SK-N-SH treated with all-trans-retinoic acid at 6 μM for 48 hours (cell line): ENCODE measurements around the gene OPN4.

Experiments used
- ATAC-seq: fragments of 200-7000 bp; cut with Tn5 transposase; 3 replicates; pipeline ENCODE4 v1.9.1; 2020; ENCODE audit warnings: mild to moderate bottlenecking, moderate library complexity
- BACH2 ChIP-seq: fragments of 250-450 bp; sonication (Bioruptor Pico); IDR thresholded peaks from 2 replicates; pipeline ENCODE4 v1.9.0; 2021; ENCODE audit warnings: mild to moderate bottlenecking, borderline replicate concordance
- CSDC2 ChIP-seq: fragments of 250-450 bp; sonication (Bioruptor Pico); IDR thresholded peaks from 2 replicates; pipeline ENCODE4 v1.5.0; 2020; ENCODE audit warnings: mild to moderate bottlenecking, moderate library complexity
- ESRRG ChIP-seq: fragments of 250-450 bp; sonication (Bioruptor Pico); IDR thresholded peaks from 2 replicates; pipeline ENCODE4 v1.6.1; 2021; ENCODE audit warnings: mild to moderate bottlenecking
- GLIS3 ChIP-seq: fragments of 250-450 bp; sonication (Bioruptor Pico); IDR thresholded peaks from 2 replicates; pipeline ENCODE4 v1.5.0; 2020; ENCODE audit warnings: mild to moderate bottlenecking, moderate library complexity
- OSR1 ChIP-seq: fragments of 250-450 bp; sonication (Bioruptor Pico); IDR thresholded peaks from 2 replicates; pipeline ENCODE4 v1.8.0; 2022; ENCODE audit warnings: moderate library complexity, mild to moderate bottlenecking, inconsistent platforms
- PPARA ChIP-seq: fragments of 250-450 bp; sonication (Bioruptor Pico); IDR thresholded peaks from 2 replicates; pipeline ENCODE4 v1.5.0; 2020; ENCODE audit warnings: mild to moderate bottlenecking, borderline replicate concordance
- RARB ChIP-seq: fragments of 250-450 bp; sonication (Bioruptor Pico); IDR thresholded peaks from 2 replicates; pipeline ENCODE4 v1.8.0; 2021; ENCODE audit warnings: mild to moderate bottlenecking, moderate library complexity
- SNAI2 ChIP-seq: fragments of 250-450 bp; sonication (Bioruptor Pico); IDR thresholded peaks from 2 replicates; pipeline ENCODE4 v1.5.0; 2020; ENCODE audit warnings: mild to moderate bottlenecking, moderate library complexity
- TCF4 ChIP-seq: fragments of 250-450 bp; sonication (Bioruptor Pico); IDR thresholded peaks from 2 replicates; pipeline ENCODE4 v1.8.0; 2021; ENCODE audit warnings: mild to moderate bottlenecking, moderate library complexity, borderline replicate concordance
- TOX ChIP-seq: fragments of 250-450 bp; sonication (Bioruptor Pico); IDR thresholded peaks from 2 replicates; pipeline ENCODE4 v1.8.0; 2021; ENCODE audit warnings: mild to moderate bottlenecking, moderate library complexity, borderline replicate concordance
- ZC3H10 ChIP-seq: fragments of 250-450 bp; sonication (Bioruptor Pico); IDR thresholded peaks from 2 replicates; pipeline ENCODE4 v1.5.1; 2021; ENCODE audit warnings: mild to moderate bottlenecking, moderate library complexity
- ZFP3 ChIP-seq: fragments of 250-450 bp; sonication (Bioruptor Pico); IDR thresholded peaks from 2 replicates; pipeline ENCODE4 v1.5.0; 2020; ENCODE audit warnings: mild to moderate bottlenecking, moderate library complexity
- ZFP30 ChIP-seq: fragments of 450-650 bp; formaldehyde crosslinking; IDR thresholded peaks from 2 replicates; pipeline ENCODE4 v1.5.0; 2022; ENCODE audit warnings: mild to moderate bottlenecking, moderate library complexity
- ZNF565 ChIP-seq: fragments of 450-650 bp; formaldehyde crosslinking; conservative IDR thresholded peaks from 2 replicates; pipeline ENCODE4 v1.5.0; 2020; ENCODE audit warnings: low read depth, mild to moderate bottlenecking, moderate library complexity
- ZNF70 ChIP-seq: fragments of 450-650 bp; formaldehyde crosslinking; IDR thresholded peaks from 2 replicates; pipeline ENCODE4 v1.5.0; 2020; ENCODE audit warnings: mild to moderate bottlenecking, moderate library complexity
- ZNF8 ChIP-seq: fragments of 450-650 bp; formaldehyde crosslinking; IDR thresholded peaks from 2 replicates; pipeline ENCODE4 v1.5.0; 2020; ENCODE audit warnings: mild to moderate bottlenecking, moderate library complexity
- TF ChIP-seq, protein P1 (sequence below): fragments of 250-450 bp; sonication (Bioruptor Pico); IDR thresholded peaks from 2 replicates; pipeline ENCODE4 v1.5.0; 2020; ENCODE audit warnings: mild to moderate bottlenecking, moderate library complexity
- TF ChIP-seq, protein P2 (sequence below): fragments of 250-450 bp; sonication (Bioruptor Pico); IDR thresholded peaks from 2 replicates; pipeline ENCODE4 v1.8.0; 2021; ENCODE audit warnings: low read depth, mild to moderate bottlenecking, moderate library complexity, borderline replicate concordance
- TF ChIP-seq, protein P3 (sequence below): fragments of 250-450 bp; sonication (Bioruptor Pico); IDR thresholded peaks from 2 replicates; pipeline ENCODE4 v1.5.1; 2021; ENCODE audit warnings: mild to moderate bottlenecking, moderate library complexity
- TF ChIP-seq, protein P4 (sequence below): fragments of 250-450 bp; sonication (Bioruptor Pico); IDR thresholded peaks from 2 replicates; pipeline ENCODE4 v1.8.0; 2020; ENCODE audit warnings: mild to moderate bottlenecking, moderate library complexity, borderline replicate concordance
- TF ChIP-seq, protein P5 (sequence below): fragments of 250-450 bp; sonication (Bioruptor Pico); IDR thresholded peaks from 2 replicates; pipeline ENCODE4 v1.5.1; 2020; ENCODE audit warnings: low read depth, mild to moderate bottlenecking, moderate library complexity

OPN4 gene

DNA sequence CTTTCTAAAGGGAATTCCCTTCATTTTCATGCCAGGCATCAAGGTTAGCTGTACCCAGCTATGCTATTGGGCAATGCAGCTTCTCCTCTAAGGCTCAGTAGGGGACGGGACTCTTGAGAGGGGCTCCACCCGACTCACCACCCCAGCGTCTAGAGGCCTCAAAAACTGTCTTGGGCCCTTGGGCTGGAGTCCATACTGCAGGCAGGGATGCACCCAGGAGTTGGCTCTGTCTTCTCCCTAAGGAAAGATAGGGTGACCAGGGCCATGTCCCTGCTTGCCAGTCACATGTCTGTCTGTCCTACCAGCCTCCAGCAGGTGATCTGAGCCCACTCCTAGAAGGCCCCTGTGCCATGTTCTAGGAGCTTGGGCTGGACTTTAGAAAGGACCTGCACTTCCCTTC, 1.2 kb downstream of the OPN4 start:
- ATAC-seq, result no peak
- TF ChIP-seq BACH2 (CRISPR knock-in tag) (no peak), ZNF565 (CRISPR knock-in tag) (no peak), TCF4 (CRISPR knock-in tag) (no peak), OSR1 (CRISPR knock-in tag) (no peak), CSDC2 (CRISPR knock-in tag) (no peak), RARB (no peak), ZFP3 (CRISPR knock-in tag) (no peak), PPARA (CRISPR knock-in tag) (no peak), ZNF8 (CRISPR knock-in tag) (no peak), ESRRG (CRISPR knock-in tag) (no peak), TOX (CRISPR knock-in tag) (no peak), SNAI2 (CRISPR knock-in tag) (no peak), ZNF70 (CRISPR knock-in tag) (no peak), ZC3H10 (CRISPR knock-in tag) (no peak), ZFP30 (CRISPR knock-in tag) (no peak)
- TF ChIP-seq, protein P1, sequence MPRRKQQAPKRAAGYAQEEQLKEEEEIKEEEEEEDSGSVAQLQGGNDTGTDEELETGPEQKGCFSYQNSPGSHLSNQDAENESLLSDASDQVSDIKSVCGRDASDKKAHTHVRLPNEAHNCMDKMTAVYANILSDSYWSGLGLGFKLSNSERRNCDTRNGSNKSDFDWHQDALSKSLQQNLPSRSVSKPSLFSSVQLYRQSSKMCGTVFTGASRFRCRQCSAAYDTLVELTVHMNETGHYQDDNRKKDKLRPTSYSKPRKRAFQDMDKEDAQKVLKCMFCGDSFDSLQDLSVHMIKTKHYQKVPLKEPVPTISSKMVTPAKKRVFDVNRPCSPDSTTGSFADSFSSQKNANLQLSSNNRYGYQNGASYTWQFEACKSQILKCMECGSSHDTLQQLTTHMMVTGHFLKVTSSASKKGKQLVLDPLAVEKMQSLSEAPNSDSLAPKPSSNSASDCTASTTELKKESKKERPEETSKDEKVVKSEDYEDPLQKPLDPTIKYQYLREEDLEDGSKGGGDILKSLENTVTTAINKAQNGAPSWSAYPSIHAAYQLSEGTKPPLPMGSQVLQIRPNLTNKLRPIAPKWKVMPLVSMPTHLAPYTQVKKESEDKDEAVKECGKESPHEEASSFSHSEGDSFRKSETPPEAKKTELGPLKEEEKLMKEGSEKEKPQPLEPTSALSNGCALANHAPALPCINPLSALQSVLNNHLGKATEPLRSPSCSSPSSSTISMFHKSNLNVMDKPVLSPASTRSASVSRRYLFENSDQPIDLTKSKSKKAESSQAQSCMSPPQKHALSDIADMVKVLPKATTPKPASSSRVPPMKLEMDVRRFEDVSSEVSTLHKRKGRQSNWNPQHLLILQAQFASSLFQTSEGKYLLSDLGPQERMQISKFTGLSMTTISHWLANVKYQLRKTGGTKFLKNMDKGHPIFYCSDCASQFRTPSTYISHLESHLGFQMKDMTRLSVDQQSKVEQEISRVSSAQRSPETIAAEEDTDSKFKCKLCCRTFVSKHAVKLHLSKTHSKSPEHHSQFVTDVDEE (CRISPR knock-in tag), result no peak
- TF ChIP-seq, protein P2, sequence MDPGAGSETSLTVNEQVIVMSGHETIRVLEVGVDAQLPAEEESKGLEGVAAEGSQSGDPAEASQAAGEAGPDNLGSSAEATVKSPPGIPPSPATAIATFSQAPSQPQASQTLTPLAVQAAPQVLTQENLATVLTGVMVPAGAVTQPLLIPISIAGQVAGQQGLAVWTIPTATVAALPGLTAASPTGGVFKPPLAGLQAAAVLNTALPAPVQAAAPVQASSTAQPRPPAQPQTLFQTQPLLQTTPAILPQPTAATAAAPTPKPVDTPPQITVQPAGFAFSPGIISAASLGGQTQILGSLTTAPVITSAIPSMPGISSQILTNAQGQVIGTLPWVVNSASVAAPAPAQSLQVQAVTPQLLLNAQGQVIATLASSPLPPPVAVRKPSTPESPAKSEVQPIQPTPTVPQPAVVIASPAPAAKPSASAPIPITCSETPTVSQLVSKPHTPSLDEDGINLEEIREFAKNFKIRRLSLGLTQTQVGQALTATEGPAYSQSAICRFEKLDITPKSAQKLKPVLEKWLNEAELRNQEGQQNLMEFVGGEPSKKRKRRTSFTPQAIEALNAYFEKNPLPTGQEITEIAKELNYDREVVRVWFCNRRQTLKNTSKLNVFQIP (CRISPR knock-in tag), result no peak
- TF ChIP-seq, protein P3, sequence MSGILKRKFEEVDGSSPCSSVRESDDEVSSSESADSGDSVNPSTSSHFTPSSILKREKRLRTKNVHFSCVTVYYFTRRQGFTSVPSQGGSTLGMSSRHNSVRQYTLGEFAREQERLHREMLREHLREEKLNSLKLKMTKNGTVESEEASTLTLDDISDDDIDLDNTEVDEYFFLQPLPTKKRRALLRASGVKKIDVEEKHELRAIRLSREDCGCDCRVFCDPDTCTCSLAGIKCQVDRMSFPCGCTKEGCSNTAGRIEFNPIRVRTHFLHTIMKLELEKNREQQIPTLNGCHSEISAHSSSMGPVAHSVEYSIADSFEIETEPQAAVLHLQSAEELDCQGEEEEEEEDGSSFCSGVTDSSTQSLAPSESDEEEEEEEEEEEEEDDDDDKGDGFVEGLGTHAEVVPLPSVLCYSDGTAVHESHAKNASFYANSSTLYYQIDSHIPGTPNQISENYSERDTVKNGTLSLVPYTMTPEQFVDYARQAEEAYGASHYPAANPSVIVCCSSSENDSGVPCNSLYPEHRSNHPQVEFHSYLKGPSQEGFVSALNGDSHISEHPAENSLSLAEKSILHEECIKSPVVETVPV (CRISPR knock-in tag), result no peak
- TF ChIP-seq, protein P4, sequence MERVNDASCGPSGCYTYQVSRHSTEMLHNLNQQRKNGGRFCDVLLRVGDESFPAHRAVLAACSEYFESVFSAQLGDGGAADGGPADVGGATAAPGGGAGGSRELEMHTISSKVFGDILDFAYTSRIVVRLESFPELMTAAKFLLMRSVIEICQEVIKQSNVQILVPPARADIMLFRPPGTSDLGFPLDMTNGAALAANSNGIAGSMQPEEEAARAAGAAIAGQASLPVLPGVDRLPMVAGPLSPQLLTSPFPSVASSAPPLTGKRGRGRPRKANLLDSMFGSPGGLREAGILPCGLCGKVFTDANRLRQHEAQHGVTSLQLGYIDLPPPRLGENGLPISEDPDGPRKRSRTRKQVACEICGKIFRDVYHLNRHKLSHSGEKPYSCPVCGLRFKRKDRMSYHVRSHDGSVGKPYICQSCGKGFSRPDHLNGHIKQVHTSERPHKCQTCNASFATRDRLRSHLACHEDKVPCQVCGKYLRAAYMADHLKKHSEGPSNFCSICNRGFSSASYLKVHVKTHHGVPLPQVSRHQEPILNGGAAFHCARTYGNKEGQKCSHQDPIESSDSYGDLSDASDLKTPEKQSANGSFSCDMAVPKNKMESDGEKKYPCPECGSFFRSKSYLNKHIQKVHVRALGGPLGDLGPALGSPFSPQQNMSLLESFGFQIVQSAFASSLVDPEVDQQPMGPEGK, result no peak
- TF ChIP-seq, protein P5, sequence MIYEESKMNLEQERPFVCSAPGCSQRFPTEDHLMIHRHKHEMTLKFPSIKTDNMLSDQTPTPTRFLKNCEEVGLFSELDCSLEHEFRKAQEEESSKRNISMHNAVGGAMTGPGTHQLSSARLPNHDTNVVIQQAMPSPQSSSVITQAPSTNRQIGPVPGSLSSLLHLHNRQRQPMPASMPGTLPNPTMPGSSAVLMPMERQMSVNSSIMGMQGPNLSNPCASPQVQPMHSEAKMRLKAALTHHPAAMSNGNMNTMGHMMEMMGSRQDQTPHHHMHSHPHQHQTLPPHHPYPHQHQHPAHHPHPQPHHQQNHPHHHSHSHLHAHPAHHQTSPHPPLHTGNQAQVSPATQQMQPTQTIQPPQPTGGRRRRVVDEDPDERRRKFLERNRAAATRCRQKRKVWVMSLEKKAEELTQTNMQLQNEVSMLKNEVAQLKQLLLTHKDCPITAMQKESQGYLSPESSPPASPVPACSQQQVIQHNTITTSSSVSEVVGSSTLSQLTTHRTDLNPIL (CRISPR knock-in tag), result no peak

DNA sequence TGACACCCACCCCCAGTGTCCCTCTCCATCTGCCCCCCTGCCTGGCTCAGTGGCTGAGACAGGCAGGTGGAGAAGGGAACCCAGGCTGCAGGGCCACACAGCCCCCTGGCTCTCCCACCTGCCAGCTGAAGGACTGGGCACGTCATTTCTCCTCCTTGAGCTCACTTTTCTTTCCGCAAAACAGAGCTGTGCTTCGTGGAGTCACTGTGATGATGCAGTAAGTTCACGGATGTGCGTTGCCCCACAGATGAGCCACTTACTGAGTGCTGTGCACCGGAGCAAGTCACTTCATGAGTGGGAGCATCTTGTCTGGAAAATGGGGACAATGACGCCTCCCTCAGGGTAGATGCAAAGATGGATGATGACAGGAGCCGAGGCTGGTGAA, 2.7 kb downstream of the OPN4 start:
- no peak for ATAC-seq
- TF ChIP-seq CSDC2 (CRISPR knock-in tag) (no peak), GLIS3 (no peak), ZNF70 (CRISPR knock-in tag) (no peak), BACH2 (CRISPR knock-in tag) (no peak), SNAI2 (CRISPR knock-in tag) (no peak), RARB (no peak), ZNF8 (CRISPR knock-in tag) (no peak), ZNF565 (CRISPR knock-in tag) (no peak), OSR1 (CRISPR knock-in tag) (no peak), ZFP3 (CRISPR knock-in tag) (no peak), ZFP30 (CRISPR knock-in tag) (no peak), TCF4 (CRISPR knock-in tag) (no peak), ZC3H10 (CRISPR knock-in tag) (no peak)
- TF ChIP-seq, protein P4, result no peak
- TF ChIP-seq, protein P2 (CRISPR knock-in tag), result no peak
- TF ChIP-seq, protein P3 (CRISPR knock-in tag), result no peak
